ENCODE data around the gene VIL1.

Gene VIL1

GRCh38 chr2:218397820-218398436, 21.0 kb upstream of the VIL1 start:
- no peak for DNase-seq (ENCODE audit: low read depth)
- in situ Hi-C loops (cut with HindIII; ENCODE audit: low sequenced_read_pairs), result no loop called here
- peak overlapping the region; percentile 14 for H3K4me3 ChIP-seq (ENCODE audit: low read depth, low read length)
- TF ChIP-seq CTCF (IDR thresholded peaks at IDR 0.05; ENCODE audit: low read depth, low read length, missing control alignments), result no peak

GRCh38 chr2:218398437-218399390, 20.2 kb upstream of the VIL1 start:
- DNase-seq (ENCODE audit: low read depth), result no peak
- peak overlapping the region; percentile 86 for H3K4me3 ChIP-seq (ENCODE audit: low read depth, low read length)
- in situ Hi-C loops (cut with HindIII; ENCODE audit: low sequenced_read_pairs), result no loop called here
- TF ChIP-seq CTCF (IDR thresholded peaks at IDR 0.05; ENCODE audit: low read depth, low read length, missing control alignments), result no peak

- H3K4me3 ChIP-seq (ENCODE audit: low read depth, low read length), result peak within 1 kb of the TSS; percentile 86
- TF ChIP-seq CTCF (IDR thresholded peaks at IDR 0.05; ENCODE audit: low read depth, low read length, missing control alignments), result no peak
- peak; percentile 93 for DNase-seq (ENCODE audit: low read depth)
- in situ Hi-C loops (cut with HindIII; ENCODE audit: low sequenced_read_pairs), result no loop called here
Measured at GRCh38 chr2:218399391-218400166, 19.3 kb upstream of the VIL1 start, which contains the start of gene CTDSP1. CTDSP1 (plus strand) TSS chr2:218399868; CDS start chr2:218400091, 223 bp downstream.

- in situ Hi-C loops (cut with HindIII; ENCODE audit: low sequenced_read_pairs), result no loop called here
- peak overlapping the region; percentile 86 for H3K4me3 ChIP-seq (ENCODE audit: low read depth, low read length)
- TF ChIP-seq CTCF (IDR thresholded peaks at IDR 0.05; ENCODE audit: low read depth, low read length, missing control alignments), result no peak
- no peak for DNase-seq (ENCODE audit: low read depth)
Measured at GRCh38 chr2:218400167-218400929, 18.6 kb upstream of the VIL1 start.

GRCh38 chr2:218400930-218401881, 17.7 kb upstream of the VIL1 start:
- H3K4me3 ChIP-seq (ENCODE audit: low read depth, low read length), result peak overlapping the region; percentile 86
- in situ Hi-C loops (cut with HindIII; ENCODE audit: low sequenced_read_pairs), result no loop called here
- DNase-seq (ENCODE audit: low read depth), result no peak
- no peak for TF ChIP-seq CTCF (IDR thresholded peaks at IDR 0.05; ENCODE audit: low read depth, low read length, missing control alignments)

Data from astrocyte of the cerebellum (primary cell).